ENCODE results near the gene SLC16A11. TPM values are rescaled to one million over a fixed set of nuclear protein-coding genes. Genes with fewer than 3 reads are reported as not detected.

Gene SLC16A11
- total and polyA plus RNA-seq, 10 of the 15 experiments (the other 5 are each of a cell fraction or from before 2014, with no cell fraction given): 0.11 to 2.7 (median 0.84) TPM

GRCh38 chr17:7070712-7071111, 26.8 kb upstream of the SLC16A11 start (continued):
- TF ChIP-seq ZNF592 (IDR thresholded peaks at IDR 0.05) (no peak), ZZZ3 (IDR thresholded peaks at IDR 0.05; ENCODE audit: control insufficient read depth, insufficient read length, low read depth) (no peak), BHLHE40 (IDR thresholded peaks at IDR 0.05; ENCODE audit: borderline replicate concordance in 1 of 2, low read depth in 2 of 2, low read length in 1 of 2) (no peak), SPI1 (IDR thresholded peaks at IDR 0.05; ENCODE audit: borderline replicate concordance, insufficient read depth, low read depth, low read length) (no peak), ZNF384 (IDR thresholded peaks at IDR 0.05; ENCODE audit: borderline replicate concordance, low read depth, low read length) (no peak)

DNA sequence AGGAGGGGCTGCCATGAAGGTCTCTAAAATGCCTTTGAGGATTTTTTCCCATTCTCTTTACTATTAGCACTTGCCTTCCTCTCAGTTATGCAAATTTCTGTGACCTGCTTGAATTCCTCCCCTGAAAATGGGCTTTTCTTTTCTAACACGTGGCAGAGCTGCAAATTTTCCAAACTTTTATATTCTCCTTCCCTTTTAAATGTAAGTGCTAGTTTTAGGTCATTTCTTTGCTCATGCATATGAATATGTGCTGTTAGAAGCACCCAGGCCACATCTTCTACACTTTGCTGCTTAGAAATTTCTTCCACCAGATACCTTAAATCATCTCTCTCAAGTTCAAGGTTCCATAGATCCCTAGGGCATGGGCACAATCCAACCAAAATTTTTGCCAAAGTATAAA, 24.4 kb upstream of the SLC16A11 start:
- H3K36me3 ChIP-seq (ENCODE audit: control insufficient read depth in 2 of 2, insufficient read depth in 2 of 2, low read length in 1 of 2): no peaks in the 10 kb centered on the region
- no peak overlapping the region for H2AFZ ChIP-seq (ENCODE audit: control insufficient read depth, low read depth, low read length)
- H3K27me3 ChIP-seq (replicated peaks in 1 of 2; ENCODE audit: control insufficient read depth in 2 of 2, insufficient read depth in 2 of 2, low read length in 1 of 2): no peaks in the 10 kb centered on the region
- DNase-seq (ENCODE audit: low read depth, low spot score): no peak
- TF ChIP-seq TCF3 (IDR thresholded peaks at IDR 0.05; ENCODE audit: borderline replicate concordance, insufficient read depth, low read depth, low read length) (no peak), GABPA (IDR thresholded peaks at IDR 0.05; ENCODE audit: low read depth) (no peak), SIX5 (IDR thresholded peaks at IDR 0.05; ENCODE audit: low read depth, low read length, severe bottlenecking) (no peak), RELA (IDR thresholded peaks at IDR 0.05; ENCODE audit: borderline replicate concordance, partially characterized antibody) (no peak), KAT2A (conservative IDR thresholded peaks at IDR 0.05; ENCODE audit: control insufficient read depth, low read depth, low read length) (no peak), YBX1 (IDR thresholded peaks at IDR 0.05) (no peak), MTA3 (IDR thresholded peaks at IDR 0.05; ENCODE audit: borderline replicate concordance, low read length) (no peak), ZZZ3 (IDR thresholded peaks at IDR 0.05; ENCODE audit: control insufficient read depth, insufficient read length, low read depth) (no peak), GATAD2B (conservative IDR thresholded peaks at IDR 0.05; ENCODE audit: low read depth) (no peak), YY1 (IDR thresholded peaks at IDR 0.05; ENCODE audit: low read depth, low read length) (no peak)
- TF ChIP-seq, protein P1, sequence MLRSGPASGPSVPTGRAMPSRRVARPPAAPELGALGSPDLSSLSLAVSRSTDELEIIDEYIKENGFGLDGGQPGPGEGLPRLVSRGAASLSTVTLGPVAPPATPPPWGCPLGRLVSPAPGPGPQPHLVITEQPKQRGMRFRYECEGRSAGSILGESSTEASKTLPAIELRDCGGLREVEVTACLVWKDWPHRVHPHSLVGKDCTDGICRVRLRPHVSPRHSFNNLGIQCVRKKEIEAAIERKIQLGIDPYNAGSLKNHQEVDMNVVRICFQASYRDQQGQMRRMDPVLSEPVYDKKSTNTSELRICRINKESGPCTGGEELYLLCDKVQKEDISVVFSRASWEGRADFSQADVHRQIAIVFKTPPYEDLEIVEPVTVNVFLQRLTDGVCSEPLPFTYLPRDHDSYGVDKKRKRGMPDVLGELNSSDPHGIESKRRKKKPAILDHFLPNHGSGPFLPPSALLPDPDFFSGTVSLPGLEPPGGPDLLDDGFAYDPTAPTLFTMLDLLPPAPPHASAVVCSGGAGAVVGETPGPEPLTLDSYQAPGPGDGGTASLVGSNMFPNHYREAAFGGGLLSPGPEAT (IDR thresholded peaks at IDR 0.05; ENCODE audit: low read depth): no peak
- no peaks in the 10 kb centered on the region for H3K79me2 ChIP-seq (ENCODE audit: control insufficient read depth, insufficient read depth, low read length)
- CTCF ChIA-PET: no interaction called here
- in situ Hi-C loops (cut with MboI): no loop called here
- H3K4me2 ChIP-seq (ENCODE audit: control insufficient read depth, insufficient read depth): no peak overlapping the region
- no TSS peak for BruUV-seq (replicated peaks)
- no peaks in the 10 kb centered on the region for H3K4me1 ChIP-seq (ENCODE audit: control insufficient read depth, insufficient read depth, low read length)
- no peak for ATAC-seq
- POLR2A ChIA-PET: no interaction called here
- H3K9me3 ChIP-seq (replicated peaks; ENCODE audit: control insufficient read depth, insufficient read depth, low read length): no peaks in the 10 kb centered on the region; the same call in 2 of the 3 replicates
- RAD21 ChIA-PET (ENCODE audit: unreplicated experiment): interaction anchor here (1.0 kb wide), 1 partner anchor 22 kb away, joined by 3 read pairs; no protein-coding TSS in a partner anchor
- no peak overlapping the region for H3K27ac ChIP-seq (ENCODE audit: control insufficient read depth, insufficient read depth)
- H3K4me3 ChIP-seq: no peak overlapping the region
- intact Hi-C loops (cut with micrococcal nuclease; ENCODE audit: unreplicated experiment): no loop called here
- no peaks in the 10 kb centered on the region for H4K20me1 ChIP-seq (ENCODE audit: control insufficient read depth, insufficient read depth)
- H3K9ac ChIP-seq (ENCODE audit: control insufficient read depth, insufficient read depth, low read length): no peak overlapping the region
- SMC1A ChIA-PET (ENCODE audit: uncharacterized antibody, unreplicated experiment): no interaction called here
- 0% methylated on average over 1 of the region's 1 CpG for WGBS (ENCODE audit: insufficient coverage, insufficient replicate concordance, low lambda C conversion rate, missing lambda C conversion rate)
- no peak for FAIRE-seq

Measured in GM12878 (cell line).